K562 (cell line): ENCODE data around the gene TRA2B. TPM values are rescaled to one million over a fixed set of nuclear protein-coding genes. Genes with fewer than 3 reads are reported as not detected.

Experiments used
- ATF1 ChIP-seq, 2 experiments: fragments of 450-650 bp in 1 of 2; IDR thresholded peaks; 2 replicates each; pipeline ENCODE4 v1.6.1; 2016; ENCODE audit warnings: missing compliant biosample characterization in 1 of 2, missing genetic modification characterization in 1 of 2
- ETS2 ChIP-seq: IDR thresholded peaks from 2 replicates; pipeline ENCODE4 v1.6.1; 2016; ENCODE audit warnings: borderline replicate concordance, missing genetic modification characterization, mild to moderate bottlenecking, moderate library complexity, missing compliant biosample characterization; ENCODE audit not compliant: poor library complexity, severe bottlenecking
- FOXK1 ChIP-seq: sonication (generic); formaldehyde crosslinking; IDR thresholded peaks from 2 replicates; pipeline ENCODE4 v1.8.0; 2022; ENCODE audit warnings: missing genetic modification reagents, mild to moderate bottlenecking, borderline replicate concordance
- HMGN3 ChIP-seq: IDR thresholded peaks from 2 replicates; pipeline ENCODE4 v1.6.1; 2011; ENCODE audit warnings: borderline replicate concordance, low read depth, mild to moderate bottlenecking, mixed read lengths, low read length; ENCODE audit not compliant: insufficient read length; ENCODE audit errors: extremely low read depth
- RNF2 ChIP-seq: sonication (generic); IDR thresholded peaks from 2 replicates; pipeline ENCODE4 v1.6.1; 2016
- SAP30 ChIP-seq: fragments of 200-600 bp; sonication (generic); IDR thresholded peaks from 2 replicates; pipeline ENCODE4 v1.6.1; 2012; ENCODE audit warnings: borderline replicate concordance, low read depth, mild to moderate bottlenecking, moderate library complexity, low read length, control low read depth, inconsistent platforms; ENCODE audit not compliant: insufficient read depth, poor library complexity, severe bottlenecking
- SMARCE1 ChIP-seq: fragments of 450-650 bp; IDR thresholded peaks from 2 replicates; pipeline ENCODE4 v1.7.1; 2016; ENCODE audit warnings: mild to moderate bottlenecking
- ZNF263 ChIP-seq: sonication (generic); formaldehyde crosslinking; IDR thresholded peaks from 2 replicates; pipeline ENCODE4 v1.8.0; 2022; ENCODE audit warnings: mild to moderate bottlenecking, missing genetic modification reagents, borderline replicate concordance
- polyA plus RNA-seq, 8 experiments: library from polyadenylated mRNA; depleted of rRNA in 4 of 8; stranded (reverse) in 5 of 8; unstranded in 3 of 8; fragments of >200 nt; fragmentation: Nextera tagmentation in 2 of 8; fragmentation: Illumina TruSeq in 1 of 8; extraction: Ambion mirVana in 2 of 8; extraction: Trizol in 1 of 8; gene quantifications; 2 replicates each; pipeline versions ENCODE4 v1.2.1 to v1.2.3, GENCODE V29; 2011 to 2014; ENCODE audit warnings: inconsistent platforms in 1 of 8, missing spikeins in 1 of 8
- total RNA-seq, 7 experiments: library from RNA; depleted of rRNA in 6 of 7; stranded (reverse); fragments of >200 nt in 6 of 7; fragmentation: Illumina TruSeq in 2 of 7; extraction: Trizol in 2 of 7; gene quantifications; 2 replicates each; pipeline versions ENCODE4 v1.2.1 to v1.2.3, GENCODE V29; 2011 to 2021; ENCODE audit warnings: low replicate concordance in 1 of 7
- TF ChIP-seq, protein P1 (sequence below): sonication (generic); formaldehyde crosslinking; IDR thresholded peaks from 2 replicates; pipeline ENCODE4 v1.8.1; 2023; ENCODE audit warnings: mild to moderate bottlenecking, missing genetic modification reagents, moderate library complexity
- TF ChIP-seq, protein P2 (sequence below): fragments of 250-450 bp; sonication (Bioruptor Pico); IDR thresholded peaks from 2 replicates; pipeline ENCODE4 v1.5.0; 2020; ENCODE audit warnings: mild to moderate bottlenecking, borderline replicate concordance

The TRA2B gene
- total and polyA plus RNA-seq, 9 of the 15 experiments (the other 6 are each of a cell fraction or from before 2014, with no cell fraction given), result 105 to 411 (median 278) TPM

DNA sequence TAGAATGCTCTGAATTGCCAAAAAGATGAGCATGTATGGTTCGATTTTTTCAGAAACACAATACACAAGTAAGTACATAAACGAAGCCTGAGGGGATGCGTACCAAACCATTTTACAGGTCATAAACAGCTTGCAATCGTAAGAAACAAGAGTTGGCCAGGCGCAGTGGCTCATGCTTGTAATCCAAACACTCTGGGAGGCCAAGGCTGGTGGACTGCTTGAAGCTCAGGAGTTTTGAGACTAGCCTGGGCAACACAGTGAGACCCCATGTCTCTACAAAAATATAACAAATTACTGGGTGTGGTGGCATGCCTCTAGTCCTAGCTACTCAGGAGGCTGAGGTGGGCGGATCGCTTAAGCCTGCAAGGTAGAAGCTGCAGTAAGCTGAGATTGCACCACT, 13.4 kb downstream of the TRA2B start (continued):
- TF ChIP-seq, protein P1, sequence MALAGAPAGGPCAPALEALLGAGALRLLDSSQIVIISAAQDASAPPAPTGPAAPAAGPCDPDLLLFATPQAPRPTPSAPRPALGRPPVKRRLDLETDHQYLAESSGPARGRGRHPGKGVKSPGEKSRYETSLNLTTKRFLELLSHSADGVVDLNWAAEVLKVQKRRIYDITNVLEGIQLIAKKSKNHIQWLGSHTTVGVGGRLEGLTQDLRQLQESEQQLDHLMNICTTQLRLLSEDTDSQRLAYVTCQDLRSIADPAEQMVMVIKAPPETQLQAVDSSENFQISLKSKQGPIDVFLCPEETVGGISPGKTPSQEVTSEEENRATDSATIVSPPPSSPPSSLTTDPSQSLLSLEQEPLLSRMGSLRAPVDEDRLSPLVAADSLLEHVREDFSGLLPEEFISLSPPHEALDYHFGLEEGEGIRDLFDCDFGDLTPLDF (CRISPR knock-in tag), result no peak
- TF ChIP-seq SMARCE1 (no peak), ZNF263 (CRISPR knock-in tag) (no peak), ATF1 (CRISPR knock-in tag; IDR thresholded peaks at IDR 0.05) (no peak), ATF1 (tag; IDR thresholded peaks at IDR 0.05) (no peak), FOXK1 (CRISPR knock-in tag) (peak; percentile 35; the same call in 1 of the 2 replicates), SAP30 (no peak), HMGN3 (no peak), ETS2 (no peak), RNF2 (no peak)
- TF ChIP-seq, protein P2, sequence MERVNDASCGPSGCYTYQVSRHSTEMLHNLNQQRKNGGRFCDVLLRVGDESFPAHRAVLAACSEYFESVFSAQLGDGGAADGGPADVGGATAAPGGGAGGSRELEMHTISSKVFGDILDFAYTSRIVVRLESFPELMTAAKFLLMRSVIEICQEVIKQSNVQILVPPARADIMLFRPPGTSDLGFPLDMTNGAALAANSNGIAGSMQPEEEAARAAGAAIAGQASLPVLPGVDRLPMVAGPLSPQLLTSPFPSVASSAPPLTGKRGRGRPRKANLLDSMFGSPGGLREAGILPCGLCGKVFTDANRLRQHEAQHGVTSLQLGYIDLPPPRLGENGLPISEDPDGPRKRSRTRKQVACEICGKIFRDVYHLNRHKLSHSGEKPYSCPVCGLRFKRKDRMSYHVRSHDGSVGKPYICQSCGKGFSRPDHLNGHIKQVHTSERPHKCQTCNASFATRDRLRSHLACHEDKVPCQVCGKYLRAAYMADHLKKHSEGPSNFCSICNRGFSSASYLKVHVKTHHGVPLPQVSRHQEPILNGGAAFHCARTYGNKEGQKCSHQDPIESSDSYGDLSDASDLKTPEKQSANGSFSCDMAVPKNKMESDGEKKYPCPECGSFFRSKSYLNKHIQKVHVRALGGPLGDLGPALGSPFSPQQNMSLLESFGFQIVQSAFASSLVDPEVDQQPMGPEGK (CRISPR knock-in tag), result no peak
